ENCODE measurements around the gene TIMM22. TPM values are rescaled to one million over a fixed set of nuclear protein-coding genes. Genes with fewer than 3 reads are reported as not detected.

TIMM22 gene
- total RNA-seq, 4 donors from 2014 or later = 14.4 to 16.1 (median 15.3) TPM

DNA sequence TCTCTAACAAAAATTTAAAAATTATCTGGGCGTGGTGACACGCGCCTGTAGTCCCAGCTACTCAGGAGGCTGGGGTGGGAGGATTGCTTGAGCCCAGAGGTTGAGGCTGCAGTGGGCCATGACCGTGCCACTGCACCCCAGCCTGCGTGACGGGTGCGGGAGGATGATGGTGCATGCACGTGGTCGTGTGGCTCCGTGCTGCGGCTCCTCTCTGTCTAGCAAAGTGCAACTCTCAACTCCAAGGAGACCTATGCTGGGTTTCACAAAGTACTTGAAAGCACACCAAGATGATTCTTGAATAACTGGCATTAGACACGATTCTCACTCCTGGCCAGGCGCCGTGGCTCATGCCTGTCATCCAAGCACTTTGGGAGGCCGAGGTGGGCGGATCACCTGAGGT, 43.2 kb upstream of the TIMM22 start:
- ATAC-seq (no peak), DNase-seq (no peak)
- TF ChIP-seq, protein P1, sequence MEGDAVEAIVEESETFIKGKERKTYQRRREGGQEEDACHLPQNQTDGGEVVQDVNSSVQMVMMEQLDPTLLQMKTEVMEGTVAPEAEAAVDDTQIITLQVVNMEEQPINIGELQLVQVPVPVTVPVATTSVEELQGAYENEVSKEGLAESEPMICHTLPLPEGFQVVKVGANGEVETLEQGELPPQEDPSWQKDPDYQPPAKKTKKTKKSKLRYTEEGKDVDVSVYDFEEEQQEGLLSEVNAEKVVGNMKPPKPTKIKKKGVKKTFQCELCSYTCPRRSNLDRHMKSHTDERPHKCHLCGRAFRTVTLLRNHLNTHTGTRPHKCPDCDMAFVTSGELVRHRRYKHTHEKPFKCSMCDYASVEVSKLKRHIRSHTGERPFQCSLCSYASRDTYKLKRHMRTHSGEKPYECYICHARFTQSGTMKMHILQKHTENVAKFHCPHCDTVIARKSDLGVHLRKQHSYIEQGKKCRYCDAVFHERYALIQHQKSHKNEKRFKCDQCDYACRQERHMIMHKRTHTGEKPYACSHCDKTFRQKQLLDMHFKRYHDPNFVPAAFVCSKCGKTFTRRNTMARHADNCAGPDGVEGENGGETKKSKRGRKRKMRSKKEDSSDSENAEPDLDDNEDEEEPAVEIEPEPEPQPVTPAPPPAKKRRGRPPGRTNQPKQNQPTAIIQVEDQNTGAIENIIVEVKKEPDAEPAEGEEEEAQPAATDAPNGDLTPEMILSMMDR (IDR thresholded peaks at IDR 0.05 in 4 of 5, conservative IDR thresholded peaks at IDR 0.05 in 1 of 5) = no peak
- TF ChIP-seq POLR2A (IDR thresholded peaks at IDR 0.05) = no peak
- no peaks in the 10 kb centered on the region for H3K27me3 ChIP-seq
- H3K36me3 ChIP-seq = no peaks in the 10 kb centered on the region
- H3K27ac ChIP-seq = peak overlapping the region; percentile 65 to 91 (median 88)
- no peak overlapping the region for H3K4me3 ChIP-seq
- H3K4me1 ChIP-seq = peaks cover 31 to 48% of the 10 kb centered on the region in 2 donors
- H3K9me3 ChIP-seq = no peaks in the 10 kb centered on the region
- in situ Hi-C loops (cut with MboI; ENCODE audit: low sequenced_read_pairs in 4 of 4) (no loop called here), intact Hi-C loops (cut with DNase I; ENCODE audit: low total_unique reads) (loop anchor here (1.0 kb wide), 1 partner anchor 42 kb away; no protein-coding TSS in a partner anchor)

- Histone ChIP-seq H3K36me3 (no peaks in the 10 kb centered on the region), H3K27ac (peak overlapping the region; percentile 65 to 91 (median 88)), H3K4me3 (no peak overlapping the region), H3K4me1 (peaks cover 31 to 48% of the 10 kb centered on the region in 2 donors), H3K27me3 (no peaks in the 10 kb centered on the region), H3K9me3 (no peaks in the 10 kb centered on the region)
- DNase-seq (peak in 1 of 2 donors; percentile 31), ATAC-seq (no peak)
- TF ChIP-seq, protein P1 (IDR thresholded peaks at IDR 0.05 in 4 of 5, conservative IDR thresholded peaks at IDR 0.05 in 1 of 5) = no peak
- no peak for TF ChIP-seq POLR2A (IDR thresholded peaks at IDR 0.05)
- intact Hi-C loops (cut with DNase I; ENCODE audit: low total_unique reads) = loop anchor here (1.0 kb wide), 1 partner anchor 43 kb away; no protein-coding TSS in a partner anchor
- in situ Hi-C loops (cut with MboI; ENCODE audit: low sequenced_read_pairs in 4 of 4) = no loop called here
Measured at GRCh38 chr17:954431-955164, 42.3 kb upstream of the TIMM22 start.

GRCh38 chr17:956905-957304, 40.0 kb upstream of the TIMM22 start:
- peak overlapping the region; percentile 87 to 91 (median 88) for H3K27ac ChIP-seq
- DNase-seq (peak; percentile 16 to 35), ATAC-seq (peak; percentile 8 to 32)
- in situ Hi-C loops (cut with MboI; ENCODE audit: low sequenced_read_pairs in 4 of 4) = no loop called here
- H3K4me1 ChIP-seq = peaks cover 20 to 27% of the 10 kb centered on the region in 2 donors
- intact Hi-C loops (cut with DNase I; ENCODE audit: low total_unique reads) = no loop called here
- H3K27me3 ChIP-seq = no peaks in the 10 kb centered on the region
- H3K4me3 ChIP-seq = no peak overlapping the region
- no peaks in the 10 kb centered on the region for H3K9me3 ChIP-seq
- TF ChIP-seq, protein P1 (IDR thresholded peaks at IDR 0.05 in 4 of 5, conservative IDR thresholded peaks at IDR 0.05 in 1 of 5) = no peak
- TF ChIP-seq POLR2A (IDR thresholded peaks at IDR 0.05) = no peak
- no peaks in the 10 kb centered on the region for H3K36me3 ChIP-seq

DNA sequence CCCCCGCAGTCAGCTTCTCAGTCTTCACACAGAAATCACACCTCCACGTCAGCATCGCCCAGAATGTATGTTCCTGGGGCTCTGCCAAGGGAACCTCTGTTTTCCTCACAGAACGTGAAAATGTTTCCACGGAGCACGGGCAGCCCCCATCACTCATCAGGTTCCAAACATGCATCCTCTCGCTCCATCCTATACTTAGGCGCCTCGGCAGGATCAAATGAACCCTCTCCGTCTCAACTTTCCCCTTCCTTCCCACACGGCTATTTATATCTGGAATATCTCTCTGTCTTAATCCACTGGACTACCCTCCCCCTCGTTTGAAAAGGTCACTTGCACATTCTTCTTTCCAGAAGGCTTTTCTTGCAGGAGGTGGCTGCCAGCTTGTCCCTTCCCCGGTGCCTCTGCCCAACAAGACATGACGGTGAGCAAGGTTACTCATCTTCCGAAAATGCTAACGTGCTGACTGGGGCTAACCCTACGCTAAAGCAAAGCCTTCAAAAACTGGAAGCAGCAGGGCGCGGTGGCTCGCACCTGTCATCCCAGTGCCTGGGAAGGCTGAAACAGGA, 39.0 kb upstream of the TIMM22 start:
- peaks cover 20 to 26% of the 10 kb centered on the region in 2 donors for H3K4me1 ChIP-seq
- H3K36me3 ChIP-seq = no peaks in the 10 kb centered on the region
- H3K9me3 ChIP-seq = no peaks in the 10 kb centered on the region
- intact Hi-C loops (cut with DNase I; ENCODE audit: low total_unique reads) = loop anchor here (1.0 kb wide), 1 partner anchor 56 kb away; no protein-coding TSS in a partner anchor
- TF ChIP-seq POLR2A (IDR thresholded peaks at IDR 0.05) = peak in 1 of 2 donors; percentile 30
- TF ChIP-seq, protein P1 (IDR thresholded peaks at IDR 0.05 in 4 of 5, conservative IDR thresholded peaks at IDR 0.05 in 1 of 5) = no peak
- DNase-seq = peak; percentile 90 to 95
- in situ Hi-C loops (cut with MboI; ENCODE audit: low sequenced_read_pairs in 4 of 4) = no loop called here
- no peaks in the 10 kb centered on the region for H3K27me3 ChIP-seq
- no peak overlapping the region for H3K4me3 ChIP-seq
- ATAC-seq = peak; percentile 90 to 94
- H3K27ac ChIP-seq = peak overlapping the region; percentile 87 to 91 (median 88)

Data from gastrocnemius medialis (tissue), 4 donors.